GM23338 (cell line): Measurements from ENCODE around the gene SFMBT2. TPM values are rescaled to one million over a fixed set of nuclear protein-coding genes. Genes with fewer than 3 reads are reported as not detected.

Experiments
- ATAC-seq: fragments of 200-7000 bp; cut with Tn5 transposase; 3 replicates; pipeline ENCODE4 v1.9.1; 2020
- DNase-seq: peaks from one replicate; pipeline ENCODE4 v3.0.0-alpha.2; 2015; ENCODE audit warnings: low spot score
- H2AFZ ChIP-seq: fragments of 200-600 bp; sonication (generic); 2 replicates; pipeline ENCODE4 v1.8.0; 2016; ENCODE audit warnings: antibody characterized with exemption, mild to moderate bottlenecking, moderate library complexity
- H3F3A ChIP-seq: fragments of 200-600 bp; sonication (generic); replicated peaks from 2 replicates; pipeline ENCODE4 v1.8.0; 2017; ENCODE audit warnings: antibody characterized with exemption, mixed run types, low read depth
- H3K27ac ChIP-seq: fragments of 200-600 bp; sonication (generic); 2 replicates; pipeline ENCODE4 v1.6.1; 2016; ENCODE audit warnings: low read depth
- H3K27me3 ChIP-seq: fragments of 200-600 bp; sonication (generic); 2 replicates; pipeline ENCODE4 v1.8.0; 2016; ENCODE audit warnings: mild to moderate bottlenecking, mixed run types, moderate library complexity; ENCODE audit not compliant: insufficient read depth
- H3K36me3 ChIP-seq: fragments of 200-600 bp; sonication (generic); 2 replicates; pipeline ENCODE4 v1.8.0; 2016; ENCODE audit warnings: mild to moderate bottlenecking; ENCODE audit not compliant: insufficient read depth
- H3K4me1 ChIP-seq: fragments of 200-600 bp; sonication (generic); 2 replicates; pipeline ENCODE4 v1.8.0; 2016; ENCODE audit warnings: mild to moderate bottlenecking, moderate library complexity; ENCODE audit not compliant: insufficient read depth
- H3K4me2 ChIP-seq: fragments of 200-600 bp; sonication (generic); 2 replicates; pipeline ENCODE4 v1.7.1; 2017; ENCODE audit warnings: mixed run types
- H3K4me3 ChIP-seq: fragments of 200-600 bp; sonication (generic); 2 replicates; pipeline ENCODE4 v1.6.1; 2016; ENCODE audit warnings: mixed run types
- H3K79me2 ChIP-seq: fragments of 200-600 bp; sonication (generic); replicated peaks from 2 replicates; pipeline ENCODE4 v1.8.0; 2017; ENCODE audit warnings: mild to moderate bottlenecking; ENCODE audit not compliant: insufficient read depth
- H3K9me2 ChIP-seq: fragments of 200-600 bp; sonication (generic); 2 replicates; pipeline ENCODE4 v1.8.0; 2017; ENCODE audit not compliant: insufficient read depth
- H4K20me1 ChIP-seq: fragments of 200-600 bp; sonication (generic); replicated peaks from 2 replicates; pipeline ENCODE4 v1.8.0; 2017; ENCODE audit warnings: mild to moderate bottlenecking; ENCODE audit not compliant: insufficient read depth
- H3K27ac Mint-ChIP-seq: 2 replicates; pipeline ENCODE4 v1.8.0; 2020; ENCODE audit warnings: inconsistent platforms, mild to moderate bottlenecking, moderate library complexity, mixed read lengths
- H3K27me3 Mint-ChIP-seq: 3 replicates; pipeline ENCODE4 v1.8.0; 2022; ENCODE audit warnings: low read depth, mild to moderate bottlenecking, moderate library complexity, mixed read lengths, inconsistent platforms; ENCODE audit not compliant: insufficient read depth, poor library complexity
- H3K36me3 Mint-ChIP-seq: 3 replicates; pipeline ENCODE4 v1.8.0; 2021; ENCODE audit warnings: low read depth, mild to moderate bottlenecking, inconsistent platforms, moderate library complexity, mixed read lengths
- H3K4me1 Mint-ChIP-seq: 3 replicates; pipeline ENCODE4 v1.8.0; 2020; ENCODE audit warnings: mild to moderate bottlenecking, inconsistent platforms, mixed read lengths
- H3K4me3 Mint-ChIP-seq: 3 replicates; pipeline ENCODE4 v1.8.0; 2021; ENCODE audit warnings: moderate library complexity, mild to moderate bottlenecking, inconsistent platforms, mixed read lengths
- H3K9me3 Mint-ChIP-seq: 3 replicates; pipeline ENCODE4 v1.8.0; 2020; ENCODE audit warnings: moderate library complexity, mild to moderate bottlenecking, inconsistent platforms, mixed read lengths
- CREB1 ChIP-seq: fragments of 250-450 bp; sonication (Bioruptor Pico); IDR thresholded peaks from 2 replicates; pipeline ENCODE4 v1.5.0; 2020; ENCODE audit warnings: low read depth, mild to moderate bottlenecking, moderate library complexity
- CTCF ChIP-seq, 2 experiments: fragments of 200-600 bp in 1 of 2; sonication (generic) in 1 of 2; conservative IDR thresholded peaks; 2 replicates each; pipeline versions ENCODE4 v1.5.1 to v1.6.1; 2016 to 2017; ENCODE audit warnings: antibody characterized with exemption in 2 of 2, low read depth in 2 of 2, mild to moderate bottlenecking in 2 of 2, moderate library complexity in 1 of 2
- ETS1 ChIP-seq: IDR thresholded peaks from 2 replicates; pipeline ENCODE4 v1.6.1; 2016; ENCODE audit warnings: antibody characterized with exemption
- EZH2 ChIP-seq: fragments of 200-600 bp; sonication (generic); IDR thresholded peaks from one replicate; pipeline ENCODE4 v1.8.0; 2017; ENCODE audit warnings: antibody characterized with exemption, mild to moderate bottlenecking, low read depth; ENCODE audit not compliant: unreplicated experiment
- EZH2phosphoT487 ChIP-seq: fragments of 200-600 bp; sonication (generic); IDR thresholded peaks from one replicate; pipeline ENCODE4 v1.8.1; 2018; ENCODE audit warnings: antibody characterized with exemption; ENCODE audit not compliant: unreplicated experiment
- JUNB ChIP-seq: IDR thresholded peaks from one replicate; pipeline ENCODE4 v1.6.1; 2016; ENCODE audit warnings: antibody characterized with exemption; ENCODE audit not compliant: unreplicated experiment
- NANOG ChIP-seq: IDR thresholded peaks from 2 replicates; pipeline ENCODE4 v1.6.1; 2016; ENCODE audit warnings: antibody characterized with exemption, borderline replicate concordance
- POLR2AphosphoS5 ChIP-seq: IDR thresholded peaks from 2 replicates; pipeline ENCODE4 v1.6.1; 2016; ENCODE audit warnings: antibody characterized with exemption, low read depth
- REST ChIP-seq: IDR thresholded peaks from one replicate; pipeline ENCODE4 v1.6.1; 2018; ENCODE audit warnings: antibody characterized with exemption; ENCODE audit not compliant: unreplicated experiment
- STAT1 ChIP-seq: IDR thresholded peaks from one replicate; pipeline ENCODE4 v1.6.1; 2016; ENCODE audit warnings: antibody characterized with exemption; ENCODE audit not compliant: unreplicated experiment
- ZNF114 ChIP-seq: fragments of 250-450 bp; sonication (Bioruptor Pico); IDR thresholded peaks from 2 replicates; pipeline ENCODE4 v1.5.0; 2020; ENCODE audit warnings: mild to moderate bottlenecking, moderate library complexity
- ZNF331 ChIP-seq: fragments of 250-450 bp; sonication (Bioruptor Pico); IDR thresholded peaks from 2 replicates; pipeline ENCODE4 v1.5.0; 2020; ENCODE audit warnings: low read depth, mild to moderate bottlenecking, moderate library complexity
- ZNF462 ChIP-seq: fragments of 250-450 bp; sonication (Bioruptor Pico); IDR thresholded peaks from 2 replicates; pipeline ENCODE4 v1.5.0; 2020; ENCODE audit warnings: mild to moderate bottlenecking, moderate library complexity
- polyA plus RNA-seq: library from polyadenylated mRNA; unstranded; fragments of >200 nt; fragmentation: Nextera tagmentation; extraction: Ambion mirVana; gene quantifications from 2 replicates; pipeline ENCODE4 v1.2.1, GENCODE V29; 2016
- total RNA-seq: library from RNA; depleted of rRNA; stranded (reverse); fragments of >200 nt; shearing (Covaris generic); gene quantifications from 2 replicates; pipeline ENCODE4 v1.2.3, GENCODE V29; 2014

The SFMBT2 gene
- total and polyA plus RNA-seq, 2 experiments from 2014 or later, result 2.7 to 6.7 TPM

GRCh38 chr10:7444551-7445121 lies 33.8 kb upstream of the SFMBT2 start:
- H3K9me3 Mint-ChIP-seq, result peaks cover 21% of the 10 kb centered on the region
- peak overlapping the region; percentile 80; the same call in 1 of the 2 replicates for H2AFZ ChIP-seq
- no peaks in the 10 kb centered on the region for H3K9me2 ChIP-seq
- H3K79me2 ChIP-seq, result no peaks in the 10 kb centered on the region
- H3K36me3 Mint-ChIP-seq, result peaks cover 20% of the 10 kb centered on the region; the same call in 2 of the 3 replicates
- H3K27ac ChIP-seq, result no peak overlapping the region
- DNase-seq (no peak), ATAC-seq (no peak)
- no peaks in the 10 kb centered on the region for H3F3A ChIP-seq
- H3K4me3 Mint-ChIP-seq, result no peak overlapping the region
- H4K20me1 ChIP-seq, result no peaks in the 10 kb centered on the region
- H3K4me1 Mint-ChIP-seq, result peaks cover 13% of the 10 kb centered on the region; the same call in 2 of the 3 replicates
- no peak overlapping the region for H3K27ac Mint-ChIP-seq
- H3K27me3 ChIP-seq, result no peaks in the 10 kb centered on the region
- H3K36me3 ChIP-seq, result peaks cover 12% of the 10 kb centered on the region; the same call in 1 of the 2 replicates
- H3K4me2 ChIP-seq, result no peak overlapping the region
- H3K27me3 Mint-ChIP-seq, result no peaks in the 10 kb centered on the region
- H3K4me1 ChIP-seq, result peaks cover 7% of the 10 kb centered on the region
- TF ChIP-seq STAT1 (no peak), REST (no peak), CTCF (conservative IDR thresholded peaks at IDR 0.05; ENCODE audit: low read depth in 2 of 2) (no peak), EZH2phosphoT487 (no peak), ETS1 (no peak), CREB1 (no peak), JUNB (no peak), NANOG (no peak), EZH2 (no peak), ZNF331 (no peak), ZNF114 (CRISPR knock-in tag) (no peak), POLR2AphosphoS5 (no peak), ZNF462 (CRISPR knock-in tag) (no peak)
- no peak overlapping the region for H3K4me3 ChIP-seq
